ENCODE data around the gene NLRP13.

DNA sequence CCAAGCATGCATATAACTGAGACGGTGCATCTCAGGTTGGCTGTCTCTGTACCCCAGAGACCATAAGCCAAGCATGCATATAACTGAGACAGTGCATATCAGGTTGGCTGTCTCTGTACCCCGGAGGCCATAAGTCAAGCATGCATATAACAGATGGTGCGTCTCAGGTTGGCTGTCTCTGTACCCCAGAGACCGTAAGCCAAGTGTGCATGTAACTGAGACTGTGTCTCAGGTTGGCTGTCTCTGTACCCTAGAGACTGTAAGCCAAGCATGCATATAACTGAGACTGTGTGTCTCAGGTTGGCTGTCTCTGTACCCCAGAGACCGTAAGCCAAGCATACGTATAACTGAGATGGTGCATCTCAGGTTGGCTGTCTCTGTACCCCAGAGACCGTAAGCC, 65.0 kb downstream of the NLRP13 start:
- TF ChIP-seq, protein P1, sequence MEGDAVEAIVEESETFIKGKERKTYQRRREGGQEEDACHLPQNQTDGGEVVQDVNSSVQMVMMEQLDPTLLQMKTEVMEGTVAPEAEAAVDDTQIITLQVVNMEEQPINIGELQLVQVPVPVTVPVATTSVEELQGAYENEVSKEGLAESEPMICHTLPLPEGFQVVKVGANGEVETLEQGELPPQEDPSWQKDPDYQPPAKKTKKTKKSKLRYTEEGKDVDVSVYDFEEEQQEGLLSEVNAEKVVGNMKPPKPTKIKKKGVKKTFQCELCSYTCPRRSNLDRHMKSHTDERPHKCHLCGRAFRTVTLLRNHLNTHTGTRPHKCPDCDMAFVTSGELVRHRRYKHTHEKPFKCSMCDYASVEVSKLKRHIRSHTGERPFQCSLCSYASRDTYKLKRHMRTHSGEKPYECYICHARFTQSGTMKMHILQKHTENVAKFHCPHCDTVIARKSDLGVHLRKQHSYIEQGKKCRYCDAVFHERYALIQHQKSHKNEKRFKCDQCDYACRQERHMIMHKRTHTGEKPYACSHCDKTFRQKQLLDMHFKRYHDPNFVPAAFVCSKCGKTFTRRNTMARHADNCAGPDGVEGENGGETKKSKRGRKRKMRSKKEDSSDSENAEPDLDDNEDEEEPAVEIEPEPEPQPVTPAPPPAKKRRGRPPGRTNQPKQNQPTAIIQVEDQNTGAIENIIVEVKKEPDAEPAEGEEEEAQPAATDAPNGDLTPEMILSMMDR (IDR thresholded peaks at IDR 0.05) = no peak
- TF ChIP-seq POLR2A (IDR thresholded peaks at IDR 0.05) = no peak

Measured in transverse colon (tissue), 3 donors.